Measurements from ENCODE around the gene SPPL2C.

SPPL2C gene

GRCh38 chr17:45844695-45845375 lies at the start of gene SPPL2C:
TSS of gene SPPL2C (plus strand) at chr17:45844881. CDS start at chr17:45844907, 26 bp downstream.
- no peak for TF ChIP-seq CTCF (IDR thresholded peaks at IDR 0.05; ENCODE audit: extremely low read depth, missing control alignments)

GRCh38 chr17:45800816-45801215 lies 43.9 kb upstream of the SPPL2C start:
- no peak for TF ChIP-seq CTCF (IDR thresholded peaks at IDR 0.05; ENCODE audit: extremely low read depth, missing control alignments)
- no peak for DNase-seq (ENCODE audit: low spot score)

More at GRCh38 chr17:45844695-45845375, at the start of gene SPPL2C:
- no peak for DNase-seq (ENCODE audit: low spot score)

- no peak for DNase-seq (ENCODE audit: low spot score)
- no peak for TF ChIP-seq CTCF (IDR thresholded peaks at IDR 0.05; ENCODE audit: extremely low read depth, missing control alignments)
Observed at GRCh38 chr17:45801421-45801820, 43.3 kb upstream of the SPPL2C start.

- TF ChIP-seq CTCF (IDR thresholded peaks at IDR 0.05; ENCODE audit: extremely low read depth, missing control alignments), result no peak
- DNase-seq (ENCODE audit: low spot score), result no peak
Observed at GRCh38 chr17:45808845-45809244, 35.8 kb upstream of the SPPL2C start.

- no peak for TF ChIP-seq CTCF (IDR thresholded peaks at IDR 0.05; ENCODE audit: extremely low read depth, missing control alignments)
- DNase-seq (ENCODE audit: low spot score), result no peak
Observed at GRCh38 chr17:45809499-45809898, 35.2 kb upstream of the SPPL2C start.

- TF ChIP-seq CTCF (IDR thresholded peaks at IDR 0.05; ENCODE audit: extremely low read depth, missing control alignments), result no peak
- no peak for DNase-seq (ENCODE audit: low spot score)
Observed at GRCh38 chr17:45812102-45812501, 32.6 kb upstream of the SPPL2C start.

GRCh38 chr17:45813048-45813725 lies 31.5 kb upstream of the SPPL2C start:
- no peak for TF ChIP-seq CTCF (IDR thresholded peaks at IDR 0.05; ENCODE audit: extremely low read depth, missing control alignments)
- DNase-seq (ENCODE audit: low spot score), result no peak
